HG03066 (cell line): Measurements from ENCODE around the gene MYH9.
"Not testable (repeated sequence)": the region's sequence is repeated elsewhere in the genome, so short reads cannot be mapped to it uniquely, and the experiment has no call there.

Experiments used
- ATAC-seq: cut with Tn5 transposase; IDR thresholded peaks from one replicate; pipeline ENCODE4 v1.9.1; 2021; ENCODE audit warnings: low read depth; ENCODE audit not compliant: unreplicated experiment

MYH9 gene

GRCh38 chr22:36298118-36298517 is 89.6 kb downstream of the MYH9 start:
- ATAC-seq: no peak

GRCh38 chr22:36297568-36297967 is 90.2 kb downstream of the MYH9 start:
- no peak for ATAC-seq

- ATAC-seq: no peak
These were observed 91.1 kb downstream of the MYH9 start for GRCh38 chr22:36296690-36297089.

- ATAC-seq: no peak
These were observed 92.5 kb downstream of the MYH9 start for GRCh38 chr22:36295247-36295646.

GRCh38 chr22:36294801-36295200 is 93.0 kb downstream of the MYH9 start:
- no peak for ATAC-seq

- no peak for ATAC-seq
These were observed 93.5 kb downstream of the MYH9 start for GRCh38 chr22:36294293-36294620.

- no peak for ATAC-seq
These were observed 94.0 kb downstream of the MYH9 start for GRCh38 chr22:36293606-36294292.

GRCh38 chr22:36292823-36293530 is 94.8 kb downstream of the MYH9 start:
- no peak for ATAC-seq

GRCh38 chr22:36291831-36292740 is 95.7 kb downstream of the MYH9 start:
- ATAC-seq: no peak

- ATAC-seq: not testable (repeated sequence)
These were observed 97.2 kb downstream of the MYH9 start for GRCh38 chr22:36290391-36291075.

GRCh38 chr22:36289948-36290371 is 97.8 kb downstream of the MYH9 start:
- not testable (repeated sequence) for ATAC-seq

- ATAC-seq: no peak
These were observed 98.3 kb downstream of the MYH9 start for GRCh38 chr22:36289406-36289870.

- no peak for ATAC-seq
These were observed 99.0 kb downstream of the MYH9 start for GRCh38 chr22:36288571-36289405.

- no peak for ATAC-seq
These were observed 99.8 kb downstream of the MYH9 start for GRCh38 chr22:36287881-36288515.

GRCh38 chr22:36286096-36286957 is 101.4 kb downstream of the MYH9 start:
- ATAC-seq: no peak

- no peak for ATAC-seq
These were observed 102.2 kb downstream of the MYH9 start for GRCh38 chr22:36285545-36285944.

- no peak for ATAC-seq
These were observed 102.8 kb downstream of the MYH9 start for GRCh38 chr22:36285017-36285416.

GRCh38 chr22:36284171-36284571 is 103.6 kb downstream of the MYH9 start:
- no peak for ATAC-seq
